ENCODE measurements around the gene RPTOR.

DNA sequence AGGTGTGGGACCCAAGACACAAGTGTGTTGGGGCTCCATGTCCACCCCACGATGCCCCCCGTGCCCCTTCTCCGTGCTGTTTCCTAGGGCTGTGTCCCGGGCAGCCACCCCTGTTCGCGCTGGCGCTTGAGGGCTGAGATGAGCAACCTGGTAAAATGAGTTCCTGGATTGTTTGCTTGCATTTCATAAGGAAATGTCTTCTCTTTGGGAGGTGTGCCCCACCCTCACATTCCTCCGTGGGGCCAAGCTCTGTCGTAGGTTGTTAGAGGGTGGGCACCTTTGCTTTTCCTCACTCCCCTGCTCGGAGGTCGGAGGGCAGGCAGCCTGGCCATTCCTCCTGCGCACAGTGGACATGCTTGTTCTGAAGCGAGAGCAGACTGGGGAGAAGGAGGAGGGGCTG, 275.7 kb downstream of the RPTOR start:
- TF ChIP-seq, protein P1, sequence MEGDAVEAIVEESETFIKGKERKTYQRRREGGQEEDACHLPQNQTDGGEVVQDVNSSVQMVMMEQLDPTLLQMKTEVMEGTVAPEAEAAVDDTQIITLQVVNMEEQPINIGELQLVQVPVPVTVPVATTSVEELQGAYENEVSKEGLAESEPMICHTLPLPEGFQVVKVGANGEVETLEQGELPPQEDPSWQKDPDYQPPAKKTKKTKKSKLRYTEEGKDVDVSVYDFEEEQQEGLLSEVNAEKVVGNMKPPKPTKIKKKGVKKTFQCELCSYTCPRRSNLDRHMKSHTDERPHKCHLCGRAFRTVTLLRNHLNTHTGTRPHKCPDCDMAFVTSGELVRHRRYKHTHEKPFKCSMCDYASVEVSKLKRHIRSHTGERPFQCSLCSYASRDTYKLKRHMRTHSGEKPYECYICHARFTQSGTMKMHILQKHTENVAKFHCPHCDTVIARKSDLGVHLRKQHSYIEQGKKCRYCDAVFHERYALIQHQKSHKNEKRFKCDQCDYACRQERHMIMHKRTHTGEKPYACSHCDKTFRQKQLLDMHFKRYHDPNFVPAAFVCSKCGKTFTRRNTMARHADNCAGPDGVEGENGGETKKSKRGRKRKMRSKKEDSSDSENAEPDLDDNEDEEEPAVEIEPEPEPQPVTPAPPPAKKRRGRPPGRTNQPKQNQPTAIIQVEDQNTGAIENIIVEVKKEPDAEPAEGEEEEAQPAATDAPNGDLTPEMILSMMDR (IDR thresholded peaks at IDR 0.05) = no peak
- TF ChIP-seq POLR2AphosphoS5 (IDR thresholded peaks at IDR 0.05; ENCODE audit: low read depth, low read length) (no peak), SIN3A (IDR thresholded peaks at IDR 0.05; ENCODE audit: borderline replicate concordance, insufficient read depth, low read depth, low read length) (no peak)
- TF ChIP-seq, protein P2, sequence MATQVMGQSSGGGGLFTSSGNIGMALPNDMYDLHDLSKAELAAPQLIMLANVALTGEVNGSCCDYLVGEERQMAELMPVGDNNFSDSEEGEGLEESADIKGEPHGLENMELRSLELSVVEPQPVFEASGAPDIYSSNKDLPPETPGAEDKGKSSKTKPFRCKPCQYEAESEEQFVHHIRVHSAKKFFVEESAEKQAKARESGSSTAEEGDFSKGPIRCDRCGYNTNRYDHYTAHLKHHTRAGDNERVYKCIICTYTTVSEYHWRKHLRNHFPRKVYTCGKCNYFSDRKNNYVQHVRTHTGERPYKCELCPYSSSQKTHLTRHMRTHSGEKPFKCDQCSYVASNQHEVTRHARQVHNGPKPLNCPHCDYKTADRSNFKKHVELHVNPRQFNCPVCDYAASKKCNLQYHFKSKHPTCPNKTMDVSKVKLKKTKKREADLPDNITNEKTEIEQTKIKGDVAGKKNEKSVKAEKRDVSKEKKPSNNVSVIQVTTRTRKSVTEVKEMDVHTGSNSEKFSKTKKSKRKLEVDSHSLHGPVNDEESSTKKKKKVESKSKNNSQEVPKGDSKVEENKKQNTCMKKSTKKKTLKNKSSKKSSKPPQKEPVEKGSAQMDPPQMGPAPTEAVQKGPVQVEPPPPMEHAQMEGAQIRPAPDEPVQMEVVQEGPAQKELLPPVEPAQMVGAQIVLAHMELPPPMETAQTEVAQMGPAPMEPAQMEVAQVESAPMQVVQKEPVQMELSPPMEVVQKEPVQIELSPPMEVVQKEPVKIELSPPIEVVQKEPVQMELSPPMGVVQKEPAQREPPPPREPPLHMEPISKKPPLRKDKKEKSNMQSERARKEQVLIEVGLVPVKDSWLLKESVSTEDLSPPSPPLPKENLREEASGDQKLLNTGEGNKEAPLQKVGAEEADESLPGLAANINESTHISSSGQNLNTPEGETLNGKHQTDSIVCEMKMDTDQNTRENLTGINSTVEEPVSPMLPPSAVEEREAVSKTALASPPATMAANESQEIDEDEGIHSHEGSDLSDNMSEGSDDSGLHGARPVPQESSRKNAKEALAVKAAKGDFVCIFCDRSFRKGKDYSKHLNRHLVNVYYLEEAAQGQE (IDR thresholded peaks at IDR 0.05; ENCODE audit: insufficient read depth in 1 of 2, low read depth in 2 of 2, low read length in 1 of 2) = no peak
